K562 (cell line): ENCODE results near the gene NTN3. TPM values are rescaled to one million over a fixed set of nuclear protein-coding genes. Genes with fewer than 3 reads are reported as not detected.
A peak's percentile ranks its signal among the peaks of the same experiment; 100 is the strongest.

ENCODE experiments used
- CCNT2 ChIP-seq: IDR thresholded peaks from 2 replicates; pipeline ENCODE4 v1.6.1; 2011; ENCODE audit warnings: borderline replicate concordance, low read depth, mild to moderate bottlenecking, moderate library complexity, mixed read lengths, low read length; ENCODE audit not compliant: insufficient read length; ENCODE audit errors: extremely low read depth
- FOXK1 ChIP-seq: sonication (generic); formaldehyde crosslinking; IDR thresholded peaks from 2 replicates; pipeline ENCODE4 v1.8.0; 2022; ENCODE audit warnings: missing genetic modification reagents, mild to moderate bottlenecking, borderline replicate concordance
- GATAD2B ChIP-seq: fragments of 450-650 bp; IDR thresholded peaks from 2 replicates; pipeline ENCODE4 v1.6.1; 2017; ENCODE audit warnings: mild to moderate bottlenecking, borderline replicate concordance
- HMG20A ChIP-seq: fragments of 450-650 bp; formaldehyde crosslinking; conservative IDR thresholded peaks from 2 replicates; pipeline ENCODE4 v1.4.0; 2020; ENCODE audit warnings: mild to moderate bottlenecking, mixed read lengths
- ILK ChIP-seq: fragments of 450-650 bp; IDR thresholded peaks from 2 replicates; pipeline ENCODE4 v1.6.1; 2016; ENCODE audit warnings: missing genetic modification characterization, low read depth, mild to moderate bottlenecking, missing compliant biosample characterization, moderate library complexity, borderline replicate concordance
- MECOM ChIP-seq: fragments of 250-450 bp; sonication (Bioruptor Pico); IDR thresholded peaks from 2 replicates; pipeline ENCODE4 v1.8.0; 2022; ENCODE audit warnings: inconsistent platforms
- MTA1 ChIP-seq: fragments of 450-650 bp; IDR thresholded peaks from 2 replicates; pipeline ENCODE4 v1.6.1; 2017; ENCODE audit warnings: borderline replicate concordance
- MTA3 ChIP-seq: fragments of 450-650 bp; formaldehyde crosslinking; IDR thresholded peaks from 2 replicates; pipeline ENCODE4 v1.6.1; 2017; ENCODE audit warnings: mild to moderate bottlenecking, borderline replicate concordance
- RBM22 ChIP-seq: fragments of 200-400 bp; formaldehyde crosslinking; IDR thresholded peaks from 2 replicates; pipeline ENCODE4 v1.6.1; 2018; ENCODE audit warnings: low read length, low read depth; ENCODE audit not compliant: poor library complexity, severe bottlenecking
- RBM34 ChIP-seq: fragments of 200-400 bp; formaldehyde crosslinking; IDR thresholded peaks from 2 replicates; pipeline ENCODE4 v1.6.1; 2018; ENCODE audit warnings: low read length, borderline replicate concordance; ENCODE audit not compliant: insufficient read depth
- SRSF3 ChIP-seq: fragments of 200-400 bp; formaldehyde crosslinking; IDR thresholded peaks from 2 replicates; pipeline ENCODE4 v1.6.1; 2016; ENCODE audit warnings: mild to moderate bottlenecking, low read length, moderate library complexity; ENCODE audit not compliant: insufficient read depth
- ZKSCAN1 ChIP-seq: fragments of 150-350 bp; IDR thresholded peaks from 2 replicates; pipeline ENCODE4 v1.6.1; 2016; ENCODE audit warnings: low read depth, low read length
- ZNF184 ChIP-seq: sonication (generic); formaldehyde crosslinking; IDR thresholded peaks from 2 replicates; pipeline ENCODE4 v1.5.0; 2020; ENCODE audit warnings: missing genetic modification reagents
- ZNF408 ChIP-seq: fragments of 250-450 bp; sonication (Bioruptor Pico); IDR thresholded peaks from 2 replicates; pipeline ENCODE4 v1.4.0; 2020; ENCODE audit warnings: low read depth, mild to moderate bottlenecking, moderate library complexity
- polyA plus RNA-seq, 8 experiments: library from polyadenylated mRNA; depleted of rRNA in 4 of 8; stranded (reverse) in 5 of 8; unstranded in 3 of 8; fragments of >200 nt; fragmentation: Nextera tagmentation in 2 of 8; fragmentation: Illumina TruSeq in 1 of 8; extraction: Ambion mirVana in 2 of 8; extraction: Trizol in 1 of 8; gene quantifications; 2 replicates each; pipeline versions ENCODE4 v1.2.1 to v1.2.3, GENCODE V29; 2011 to 2014; ENCODE audit warnings: inconsistent platforms in 1 of 8, missing spikeins in 1 of 8
- total RNA-seq, 7 experiments: library from RNA; depleted of rRNA in 6 of 7; stranded (reverse); fragments of >200 nt in 6 of 7; fragmentation: Illumina TruSeq in 2 of 7; extraction: Trizol in 2 of 7; gene quantifications; 2 replicates each; pipeline versions ENCODE4 v1.2.1 to v1.2.3, GENCODE V29; 2011 to 2021; ENCODE audit warnings: low replicate concordance in 1 of 7
- TF ChIP-seq, protein P1 (sequence below): IDR thresholded peaks from 2 replicates; pipeline ENCODE4 v1.6.1; 2012; ENCODE audit warnings: low read depth, low read length, improper control_type of control experiment, borderline replicate concordance
- TF ChIP-seq, protein P2 (sequence below), 3 experiments: IDR thresholded peaks in 2 of 3; conservative IDR thresholded peaks in 1 of 3; 2 replicates each; pipeline ENCODE4 v1.5.1; 2011 to 2012; ENCODE audit warnings: low read length in 3 of 3, mild to moderate bottlenecking in 3 of 3, control low read depth in 2 of 3, improper control_type of control experiment in 1 of 3, inconsistent platforms in 1 of 3, low read depth in 1 of 3, mixed read lengths in 1 of 3, moderate library complexity in 1 of 3; ENCODE audit not compliant: insufficient read depth in 2 of 3
- TF ChIP-seq, protein P3 (sequence below): fragments of 250-450 bp; sonication (Bioruptor Pico); IDR thresholded peaks from 2 replicates; pipeline ENCODE4 v1.4.0; 2020
- TF ChIP-seq, protein P4 (sequence below), 2 experiments: fragments of 150-350 bp in 1 of 2; IDR thresholded peaks; 2 replicates each; pipeline ENCODE4 v1.6.1; 2012 to 2016; ENCODE audit warnings: low read depth in 2 of 2, low read length in 2 of 2, mild to moderate bottlenecking in 1 of 2, moderate library complexity in 1 of 2

The NTN3 gene
- total and polyA plus RNA-seq, 9 of the 15 experiments (the other 6 are each of a cell fraction or from before 2014, with no cell fraction given): not detected

DNA sequence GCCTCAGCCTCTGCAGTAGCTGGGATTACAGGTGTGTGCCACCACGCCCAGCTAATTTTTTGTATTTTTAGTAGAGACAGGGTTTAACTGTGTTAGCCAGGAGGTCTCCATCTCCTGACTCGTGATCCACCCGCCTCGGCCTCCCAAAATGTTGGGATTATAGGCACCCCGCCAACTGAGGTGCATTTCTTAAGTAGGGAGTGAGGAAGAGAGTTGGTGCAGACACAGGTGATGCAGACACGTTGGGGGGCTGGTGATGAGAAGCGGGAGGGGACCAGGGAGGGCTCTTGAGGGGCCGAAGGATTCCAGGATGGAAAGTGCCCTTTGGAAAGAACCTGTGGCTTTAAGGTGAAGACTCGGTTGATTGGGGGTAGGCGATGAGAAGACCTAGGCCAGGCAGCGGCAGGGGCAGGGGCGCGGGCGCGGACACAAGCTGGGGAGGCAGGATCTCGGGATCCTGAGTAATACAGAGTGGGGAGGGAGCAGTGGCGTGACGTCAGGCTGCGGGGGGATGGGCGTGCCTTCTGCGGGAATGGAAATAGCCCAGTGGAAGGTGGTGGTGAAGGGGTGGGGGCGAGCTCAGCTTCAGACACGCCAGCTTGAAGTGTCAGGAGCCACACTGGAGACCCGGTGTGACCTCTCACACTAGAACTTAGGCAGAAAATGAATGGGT is 40.2 kb downstream of the NTN3 start (continued):
- TF ChIP-seq HMG20A (CRISPR knock-in tag) (no peak), ZNF184 (no peak), RBM34 (no peak), FOXK1 (CRISPR knock-in tag) (no peak), ZNF408 (CRISPR knock-in tag) (no peak), ZKSCAN1 (no peak), CCNT2 (peak; percentile 17), ILK (tag) (no peak), MECOM (no peak), MTA1 (no peak), RBM22 (no peak), MTA3 (peak; percentile 40; the same call in 1 of the 2 replicates), SRSF3 (no peak), GATAD2B (no peak)
- TF ChIP-seq, protein P1, sequence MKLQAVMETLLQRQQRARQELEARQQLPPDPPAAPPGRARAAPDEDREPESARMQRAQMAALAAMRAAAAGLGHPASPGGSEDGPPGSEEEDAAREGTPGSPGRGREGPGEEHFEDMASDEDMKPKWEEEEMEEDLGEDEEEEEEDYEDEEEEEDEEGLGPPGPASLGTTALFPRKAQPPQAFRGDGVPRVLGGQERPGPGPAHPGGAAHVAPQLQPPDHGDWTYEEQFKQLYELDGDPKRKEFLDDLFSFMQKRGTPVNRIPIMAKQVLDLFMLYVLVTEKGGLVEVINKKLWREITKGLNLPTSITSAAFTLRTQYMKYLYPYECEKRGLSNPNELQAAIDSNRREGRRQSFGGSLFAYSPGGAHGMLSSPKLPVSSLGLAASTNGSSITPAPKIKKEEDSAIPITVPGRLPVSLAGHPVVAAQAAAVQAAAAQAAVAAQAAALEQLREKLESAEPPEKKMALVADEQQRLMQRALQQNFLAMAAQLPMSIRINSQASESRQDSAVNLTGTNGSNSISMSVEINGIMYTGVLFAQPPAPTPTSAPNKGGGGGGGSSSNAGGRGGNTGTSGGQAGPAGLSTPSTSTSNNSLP: no peak
- TF ChIP-seq, protein P2, sequence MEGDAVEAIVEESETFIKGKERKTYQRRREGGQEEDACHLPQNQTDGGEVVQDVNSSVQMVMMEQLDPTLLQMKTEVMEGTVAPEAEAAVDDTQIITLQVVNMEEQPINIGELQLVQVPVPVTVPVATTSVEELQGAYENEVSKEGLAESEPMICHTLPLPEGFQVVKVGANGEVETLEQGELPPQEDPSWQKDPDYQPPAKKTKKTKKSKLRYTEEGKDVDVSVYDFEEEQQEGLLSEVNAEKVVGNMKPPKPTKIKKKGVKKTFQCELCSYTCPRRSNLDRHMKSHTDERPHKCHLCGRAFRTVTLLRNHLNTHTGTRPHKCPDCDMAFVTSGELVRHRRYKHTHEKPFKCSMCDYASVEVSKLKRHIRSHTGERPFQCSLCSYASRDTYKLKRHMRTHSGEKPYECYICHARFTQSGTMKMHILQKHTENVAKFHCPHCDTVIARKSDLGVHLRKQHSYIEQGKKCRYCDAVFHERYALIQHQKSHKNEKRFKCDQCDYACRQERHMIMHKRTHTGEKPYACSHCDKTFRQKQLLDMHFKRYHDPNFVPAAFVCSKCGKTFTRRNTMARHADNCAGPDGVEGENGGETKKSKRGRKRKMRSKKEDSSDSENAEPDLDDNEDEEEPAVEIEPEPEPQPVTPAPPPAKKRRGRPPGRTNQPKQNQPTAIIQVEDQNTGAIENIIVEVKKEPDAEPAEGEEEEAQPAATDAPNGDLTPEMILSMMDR (IDR thresholded peaks at IDR 0.05 in 2 of 3, conservative IDR thresholded peaks at IDR 0.05 in 1 of 3; ENCODE audit: insufficient read depth in 2 of 3, low read depth in 1 of 3, low read length in 3 of 3): no peak
- TF ChIP-seq, protein P3, sequence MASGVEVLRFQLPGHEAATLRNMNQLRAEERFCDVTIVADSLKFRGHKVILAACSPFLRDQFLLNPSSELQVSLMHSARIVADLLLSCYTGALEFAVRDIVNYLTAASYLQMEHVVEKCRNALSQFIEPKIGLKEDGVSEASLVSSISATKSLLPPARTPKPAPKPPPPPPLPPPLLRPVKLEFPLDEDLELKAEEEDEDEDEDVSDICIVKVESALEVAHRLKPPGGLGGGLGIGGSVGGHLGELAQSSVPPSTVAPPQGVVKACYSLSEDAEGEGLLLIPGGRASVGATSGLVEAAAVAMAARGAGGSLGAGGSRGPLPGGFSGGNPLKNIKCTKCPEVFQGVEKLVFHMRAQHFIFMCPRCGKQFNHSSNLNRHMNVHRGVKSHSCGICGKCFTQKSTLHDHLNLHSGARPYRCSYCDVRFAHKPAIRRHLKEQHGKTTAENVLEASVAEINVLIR (CRISPR knock-in tag): peak; percentile 52; the same call in 1 of the 2 replicates
- TF ChIP-seq, protein P4, sequence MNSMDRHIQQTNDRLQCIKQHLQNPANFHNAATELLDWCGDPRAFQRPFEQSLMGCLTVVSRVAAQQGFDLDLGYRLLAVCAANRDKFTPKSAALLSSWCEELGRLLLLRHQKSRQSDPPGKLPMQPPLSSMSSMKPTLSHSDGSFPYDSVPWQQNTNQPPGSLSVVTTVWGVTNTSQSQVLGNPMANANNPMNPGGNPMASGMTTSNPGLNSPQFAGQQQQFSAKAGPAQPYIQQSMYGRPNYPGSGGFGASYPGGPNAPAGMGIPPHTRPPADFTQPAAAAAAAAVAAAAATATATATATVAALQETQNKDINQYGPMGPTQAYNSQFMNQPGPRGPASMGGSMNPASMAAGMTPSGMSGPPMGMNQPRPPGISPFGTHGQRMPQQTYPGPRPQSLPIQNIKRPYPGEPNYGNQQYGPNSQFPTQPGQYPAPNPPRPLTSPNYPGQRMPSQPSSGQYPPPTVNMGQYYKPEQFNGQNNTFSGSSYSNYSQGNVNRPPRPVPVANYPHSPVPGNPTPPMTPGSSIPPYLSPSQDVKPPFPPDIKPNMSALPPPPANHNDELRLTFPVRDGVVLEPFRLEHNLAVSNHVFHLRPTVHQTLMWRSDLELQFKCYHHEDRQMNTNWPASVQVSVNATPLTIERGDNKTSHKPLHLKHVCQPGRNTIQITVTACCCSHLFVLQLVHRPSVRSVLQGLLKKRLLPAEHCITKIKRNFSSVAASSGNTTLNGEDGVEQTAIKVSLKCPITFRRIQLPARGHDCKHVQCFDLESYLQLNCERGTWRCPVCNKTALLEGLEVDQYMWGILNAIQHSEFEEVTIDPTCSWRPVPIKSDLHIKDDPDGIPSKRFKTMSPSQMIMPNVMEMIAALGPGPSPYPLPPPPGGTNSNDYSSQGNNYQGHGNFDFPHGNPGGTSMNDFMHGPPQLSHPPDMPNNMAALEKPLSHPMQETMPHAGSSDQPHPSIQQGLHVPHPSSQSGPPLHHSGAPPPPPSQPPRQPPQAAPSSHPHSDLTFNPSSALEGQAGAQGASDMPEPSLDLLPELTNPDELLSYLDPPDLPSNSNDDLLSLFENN (IDR thresholded peaks at IDR 0.05; ENCODE audit: low read depth in 2 of 2, low read length in 2 of 2): no peak
